ENCODE results near the gene PPP1R7.

PPP1R7 gene

GRCh38 chr2:241120440-241120839 is 29.8 kb upstream of the PPP1R7 start:
- DNase-seq: no peak

GRCh38 chr2:241121008-241121407 is 29.3 kb upstream of the PPP1R7 start:
- no peak for DNase-seq

GRCh38 chr2:241122376-241123002 is 27.8 kb upstream of the PPP1R7 start:
- DNase-seq: no peak

GRCh38 chr2:241123816-241124536 is 26.3 kb upstream of the PPP1R7 start:
- peak in 36 of 58 donors; percentile 6 to 78 (median 32) for DNase-seq

GRCh38 chr2:241125626-241126025 is 24.6 kb upstream of the PPP1R7 start:
- no peak for DNase-seq

GRCh38 chr2:241126201-241126611 is 24.1 kb upstream of the PPP1R7 start:
- no peak for DNase-seq

- no peak for DNase-seq
Measured at GRCh38 chr2:241126771-241127202, 23.5 kb upstream of the PPP1R7 start.

GRCh38 chr2:241128266-241128665 is 22.0 kb upstream of the PPP1R7 start:
- DNase-seq: no peak

- DNase-seq: no peak
Measured at GRCh38 chr2:241129086-241129871, 21.0 kb upstream of the PPP1R7 start.

- no peak for DNase-seq
Measured at GRCh38 chr2:241130316-241130715, 20.0 kb upstream of the PPP1R7 start.

- DNase-seq: no peak
Measured at GRCh38 chr2:241131531-241131930, 18.7 kb upstream of the PPP1R7 start.

- no peak for DNase-seq
Measured at GRCh38 chr2:241132538-241133435, 17.5 kb upstream of the PPP1R7 start.

- DNase-seq: no peak
Measured at GRCh38 chr2:241133436-241133820, 16.8 kb upstream of the PPP1R7 start.

- no peak for DNase-seq
Measured at GRCh38 chr2:241134711-241135110, 15.6 kb upstream of the PPP1R7 start.

- peak in 12 of 58 donors; percentile 4 to 33 (median 16) for DNase-seq
Measured at GRCh38 chr2:241135737-241136136, 14.5 kb upstream of the PPP1R7 start.

GRCh38 chr2:241136191-241136590 is 14.1 kb upstream of the PPP1R7 start:
- DNase-seq: no peak

- no peak for DNase-seq
Measured at GRCh38 chr2:241136661-241137260, 13.5 kb upstream of the PPP1R7 start.

GRCh38 chr2:241137276-241138190 is 12.7 kb upstream of the PPP1R7 start:
- no peak for DNase-seq

- no peak for DNase-seq
Measured at GRCh38 chr2:241138471-241138870, 11.8 kb upstream of the PPP1R7 start.

All from anterior cingulate cortex (tissue), 58 donors.